Jurkat, Clone E6-1 (cell line): Measurements from ENCODE around the gene CCL22.
"Not testable (repeated sequence)": the region's sequence is repeated elsewhere in the genome, so short reads cannot be mapped to it uniquely, and the experiment has no call there.

Experiments
- DNase-seq: peaks from one replicate; pipeline ENCODE4 v3.0.0-alpha.2; 2011; ENCODE audit warnings: low read depth, low spot score
- H3K4me3 ChIP-seq: 2 replicates; pipeline ENCODE4 v1.5.1; 2011; ENCODE audit warnings: mild to moderate bottlenecking, low read length, control low read depth, moderate library complexity

CCL22 gene

DNA sequence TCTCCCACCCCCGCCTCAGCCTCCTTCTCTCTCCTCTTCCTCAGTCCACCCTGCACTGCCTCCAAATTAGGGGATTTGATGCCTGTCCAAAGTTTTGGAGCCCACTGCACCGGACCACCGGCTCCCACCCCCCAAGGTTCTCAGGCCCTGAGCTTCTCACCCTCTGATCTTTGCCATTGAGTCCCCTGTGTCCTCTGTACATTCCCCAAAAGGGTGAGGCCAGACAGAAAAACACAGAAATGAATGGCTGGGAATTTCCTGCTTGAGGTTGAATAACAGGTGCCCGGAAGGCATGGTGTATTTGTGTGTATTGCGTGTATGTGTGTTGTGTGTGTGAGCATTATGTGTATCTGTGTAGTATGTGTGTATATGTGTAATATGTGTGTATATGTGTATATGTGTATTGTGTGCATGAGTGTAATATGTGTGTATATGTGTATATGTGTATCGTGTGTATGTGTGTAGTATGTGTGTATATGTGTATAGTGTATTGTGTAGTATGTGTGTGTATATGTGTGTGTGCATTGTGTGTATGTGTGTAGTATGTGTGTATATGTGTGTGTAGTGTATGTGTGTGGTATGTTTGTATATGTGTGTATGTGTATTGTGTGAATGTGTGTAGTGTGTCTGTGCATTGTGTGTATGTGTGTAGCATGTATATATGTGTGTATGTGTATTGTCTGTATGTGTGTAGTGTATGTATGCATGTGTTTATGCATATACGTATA lies 29.9 kb downstream of the CCL22 start:
- no peak for DNase-seq

DNA sequence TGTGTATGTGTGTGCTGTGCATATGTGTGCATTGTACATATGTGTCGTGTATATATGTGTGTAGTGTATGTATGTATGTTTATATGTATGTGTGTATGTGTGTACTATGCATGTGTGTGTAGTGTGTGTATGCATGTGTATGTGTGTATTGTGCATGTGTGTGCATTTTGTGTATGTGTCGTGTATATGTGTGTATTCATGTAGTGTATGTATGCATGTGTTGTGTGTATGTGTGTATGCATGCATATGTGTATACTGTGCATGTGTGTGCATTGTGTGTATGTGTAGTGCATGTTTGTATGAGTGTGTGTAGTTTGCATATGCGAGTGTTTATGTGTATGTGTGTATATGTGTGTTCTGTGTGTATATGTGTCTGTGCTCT lies 30.5 kb downstream of the CCL22 start:
- no peak for DNase-seq
- no peak overlapping the region for H3K4me3 ChIP-seq

More for the DNA sequence above, 29.9 kb downstream of the CCL22 start:
- H3K4me3 ChIP-seq: no peak overlapping the region

DNA sequence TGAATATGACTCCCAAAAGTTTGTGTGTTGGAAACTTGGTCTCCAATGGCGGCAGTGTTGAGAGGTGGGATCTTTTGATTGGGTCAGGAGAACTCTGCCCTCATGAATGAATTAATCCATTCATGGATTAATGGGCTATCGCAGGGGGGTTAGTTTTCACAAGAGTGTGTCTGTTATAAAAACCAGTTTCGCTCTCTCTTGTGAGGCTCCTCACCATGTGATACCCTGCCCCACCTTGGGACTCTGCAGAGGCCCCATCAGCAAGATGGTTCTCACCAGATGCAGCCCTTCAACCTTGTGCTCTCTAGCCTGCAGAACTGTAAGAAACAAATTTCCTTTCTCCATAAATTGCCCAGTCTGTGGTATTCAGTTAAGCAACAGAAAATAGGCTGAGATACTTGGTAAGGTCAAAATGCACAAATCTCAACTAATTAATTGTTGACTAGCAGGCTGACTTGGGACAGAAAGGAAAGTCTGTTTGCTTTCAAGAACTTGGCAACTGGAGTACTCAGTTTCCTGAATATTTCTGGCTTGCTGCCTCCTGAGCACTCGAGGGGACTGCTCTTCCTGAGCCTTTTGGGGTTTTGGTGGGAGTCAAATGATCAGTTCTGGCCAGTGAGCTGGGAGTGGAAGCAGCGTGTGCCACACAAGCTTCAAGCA lies 32.2 kb downstream of the CCL22 start:
- H3K4me3 ChIP-seq: no peak overlapping the region
- no peak for DNase-seq

DNA sequence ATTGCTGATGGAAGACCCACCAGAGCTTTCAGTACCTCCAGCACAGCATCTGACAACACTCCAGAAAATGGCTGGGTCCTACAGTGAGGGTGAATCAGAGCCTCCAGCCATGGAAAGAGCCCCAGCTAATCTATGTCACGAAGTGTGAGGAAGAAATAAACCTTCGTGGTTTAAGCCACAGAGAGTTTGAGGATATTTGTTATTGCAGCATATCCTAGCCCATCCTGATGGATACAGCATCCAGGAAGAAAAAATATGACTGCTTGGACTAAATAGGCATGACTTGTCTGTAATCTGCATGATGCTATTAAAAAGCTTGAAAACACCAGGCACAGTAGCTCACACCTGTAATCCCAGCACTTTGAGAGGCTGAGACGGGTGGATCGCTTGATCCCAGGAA lies 32.7 kb downstream of the CCL22 start:
- no peak overlapping the region for H3K4me3 ChIP-seq
- DNase-seq: no peak

DNA sequence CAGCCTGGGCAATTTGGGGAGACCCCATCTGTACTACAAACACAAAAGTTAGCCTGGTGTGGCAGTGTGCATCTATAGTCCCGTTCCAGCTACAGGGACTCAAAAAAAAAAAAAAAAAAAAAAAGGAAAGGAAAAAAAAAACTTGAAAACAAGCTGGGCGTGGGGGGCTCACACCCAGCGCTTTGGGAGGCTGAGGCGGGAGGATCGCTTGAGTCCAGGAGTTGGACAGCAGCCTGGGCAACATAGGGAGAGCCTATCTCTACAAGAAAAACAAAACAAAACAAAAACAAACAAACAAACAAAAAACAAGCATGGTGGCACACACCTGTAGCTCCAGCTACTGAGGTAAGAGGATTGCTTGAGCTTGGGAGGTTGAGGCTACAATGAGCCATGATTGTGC lies 33.1 kb downstream of the CCL22 start:
- H3K4me3 ChIP-seq: no peak overlapping the region
- no peak for DNase-seq

DNA sequence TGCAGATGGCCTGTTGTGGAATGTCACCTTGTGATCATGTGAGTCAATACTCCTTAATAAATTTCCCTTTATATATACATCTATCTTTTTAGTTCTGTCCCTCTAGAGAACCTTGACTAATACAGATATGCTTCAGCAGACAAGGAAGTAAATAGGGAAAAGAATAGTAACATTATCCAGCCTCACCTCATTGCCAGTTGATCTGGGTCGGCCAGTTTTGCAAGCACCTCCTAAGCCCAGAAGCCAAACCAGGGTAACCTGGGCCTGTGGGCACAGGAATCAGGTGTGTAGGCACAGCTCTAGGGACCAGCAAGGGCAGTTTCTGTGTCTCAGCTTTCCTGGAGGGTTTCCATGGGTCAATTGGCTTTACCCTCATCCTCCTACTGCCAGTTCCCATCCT lies 34.1 kb downstream of the CCL22 start:
- no peak for DNase-seq
- H3K4me3 ChIP-seq: no peak overlapping the region

DNA sequence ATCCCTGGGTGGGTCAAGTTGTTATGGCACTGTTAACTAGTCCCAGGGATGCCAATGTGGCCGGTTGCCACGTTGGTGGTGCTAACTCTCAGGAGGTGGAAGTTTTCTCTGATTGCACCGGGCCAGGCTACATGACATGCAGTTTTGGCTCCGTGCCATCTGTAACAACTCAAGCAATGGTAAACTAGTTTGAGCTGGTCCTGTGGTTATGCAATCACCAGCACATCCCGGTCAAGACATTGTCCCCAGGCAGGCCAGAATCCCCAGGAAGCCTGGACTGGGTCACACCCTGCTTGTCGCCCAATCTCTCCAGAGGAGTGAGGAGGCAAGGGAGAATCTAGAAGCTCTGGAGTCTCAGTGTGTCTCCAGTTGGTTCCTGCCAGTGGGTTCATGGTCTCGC lies 35.9 kb downstream of the CCL22 start:
- no peak overlapping the region for H3K4me3 ChIP-seq
- DNase-seq: no peak

DNA sequence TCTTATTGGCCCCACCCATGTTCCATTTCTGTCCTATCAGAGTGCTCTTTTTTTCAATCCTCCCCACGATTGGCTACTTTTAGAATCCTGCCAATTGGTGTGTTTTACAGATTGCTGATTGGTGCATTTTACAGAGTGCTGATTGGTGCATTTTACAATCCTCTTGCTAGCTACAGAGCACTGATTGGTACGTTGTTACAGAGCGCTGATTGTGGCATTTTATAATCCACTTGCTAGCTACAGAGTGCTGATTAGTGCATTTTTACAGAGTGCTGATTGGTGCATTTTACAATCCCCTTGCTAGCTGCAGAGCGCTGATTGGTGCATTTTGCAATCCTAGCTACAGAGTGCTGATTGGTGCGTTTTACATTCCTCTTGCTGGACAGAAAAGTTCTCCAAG lies 36.4 kb downstream of the CCL22 start:
- H3K4me3 ChIP-seq: no peak overlapping the region
- DNase-seq: no peak

DNA sequence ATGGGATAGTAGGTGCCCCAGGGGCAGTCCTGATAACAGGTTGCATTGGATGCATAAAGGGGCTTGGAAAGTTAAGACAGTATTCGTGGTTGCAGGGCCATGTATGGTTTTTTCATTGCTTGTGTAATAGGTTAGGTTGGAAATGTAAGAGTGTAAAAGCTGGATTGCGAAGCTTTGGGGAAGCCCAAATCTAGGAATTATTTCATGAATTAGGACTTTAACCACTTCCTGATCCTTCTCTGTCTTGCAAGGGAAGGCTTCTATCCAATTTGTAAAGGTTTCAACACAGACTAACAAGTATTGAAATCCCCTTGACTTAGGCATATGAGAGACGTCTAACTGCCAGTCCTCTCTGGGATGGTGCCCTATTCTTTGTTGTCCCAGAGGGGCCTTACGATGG lies 38.2 kb downstream of the CCL22 start:
- no peak overlapping the region for H3K4me3 ChIP-seq
- no peak for DNase-seq

DNA sequence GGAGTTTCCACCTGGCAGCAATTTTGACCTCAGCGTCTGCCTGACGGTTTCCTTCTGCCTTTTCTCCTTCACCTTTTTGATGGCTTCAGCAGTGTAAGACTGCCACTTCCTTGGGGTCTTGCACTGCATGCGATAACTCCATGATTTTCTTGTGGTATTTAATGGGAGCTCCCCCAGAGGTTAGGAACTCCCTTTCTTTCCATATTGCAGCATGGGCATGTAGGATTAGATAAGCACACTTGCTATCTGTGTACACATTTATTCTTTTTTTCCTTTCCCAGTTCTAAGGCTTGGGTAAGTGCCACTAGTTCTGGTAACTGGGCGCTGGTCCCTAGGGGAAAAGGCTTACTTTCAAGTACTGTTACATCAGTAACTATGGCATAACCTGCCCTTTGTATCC lies 38.9 kb downstream of the CCL22 start:
- DNase-seq, H3K4me3 ChIP-seq: not testable (repeated sequence)

DNA sequence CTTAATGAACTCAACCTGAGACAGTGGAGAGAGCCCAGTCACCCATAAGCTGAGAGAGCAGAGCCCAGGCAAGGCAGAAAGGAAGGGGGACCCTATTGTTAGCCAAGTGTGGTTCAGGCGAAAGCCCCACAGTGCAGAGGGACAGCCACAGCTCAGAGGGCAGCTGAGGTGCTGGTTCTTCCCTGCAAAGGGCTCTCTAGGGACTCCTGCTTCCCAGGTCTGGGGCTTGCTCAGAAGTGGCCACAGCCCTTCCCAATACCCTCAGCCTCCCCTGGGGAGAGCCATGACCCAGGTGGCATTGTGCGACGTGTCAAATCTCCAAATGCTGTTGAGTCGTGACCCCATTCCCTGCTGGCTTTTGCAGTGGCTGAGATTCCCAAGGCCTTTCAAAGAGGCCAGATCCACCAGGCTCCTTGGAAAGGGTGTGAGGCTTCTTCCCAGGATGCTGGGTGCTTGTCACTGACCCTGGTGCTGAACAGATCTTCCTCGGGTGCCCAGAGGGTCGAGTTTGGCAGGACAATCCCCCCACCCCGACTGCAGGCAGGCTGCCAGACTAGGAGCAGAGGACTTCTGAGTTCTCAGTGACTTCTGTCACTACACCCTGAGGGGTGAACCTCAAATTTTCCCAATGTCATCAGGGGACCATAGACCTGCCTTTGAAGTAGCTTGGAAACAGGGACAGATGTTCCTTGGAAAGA lies 43.5 kb downstream of the CCL22 start:
- no peak for DNase-seq

DNA sequence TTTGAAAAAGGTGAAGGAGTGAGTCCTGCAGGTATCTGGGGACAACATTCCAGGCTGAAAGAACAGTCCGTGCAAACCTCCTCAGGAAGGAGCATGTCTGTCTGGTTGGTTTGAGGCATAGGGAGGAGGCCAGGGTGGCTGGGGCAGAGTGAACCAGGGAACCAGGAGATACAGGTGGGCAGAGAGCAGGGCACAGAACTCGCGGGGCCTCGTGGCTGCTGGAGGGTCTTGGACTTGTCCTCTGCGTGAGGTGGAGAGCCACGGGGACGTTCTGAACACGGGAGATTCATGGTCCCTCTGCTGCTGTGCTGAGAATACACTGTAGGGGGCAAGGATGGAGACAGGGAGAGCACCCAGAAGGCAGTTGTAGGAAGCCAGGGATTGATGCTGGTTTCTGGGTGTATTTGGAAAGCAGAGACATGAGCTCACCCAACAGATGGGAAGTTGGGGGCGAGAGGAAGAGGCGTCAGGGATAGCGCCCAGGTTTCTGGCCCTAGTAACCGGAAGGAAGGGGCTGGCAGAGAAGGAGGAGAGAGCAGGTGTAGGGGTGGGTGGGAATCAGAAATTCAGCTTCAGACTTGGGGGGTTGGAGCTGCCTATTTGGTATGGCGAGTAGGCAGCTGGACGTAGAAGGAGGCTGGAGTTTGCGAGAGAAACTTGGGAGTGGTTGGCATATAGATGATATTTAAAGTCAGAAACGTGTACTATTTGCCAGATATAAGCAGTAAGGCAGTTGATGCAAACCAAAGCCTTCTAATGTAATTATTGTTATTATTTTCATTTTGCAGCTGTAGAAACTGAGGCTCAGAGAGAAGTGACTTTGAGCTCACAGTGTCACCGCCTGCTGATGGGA lies 45.6 kb downstream of the CCL22 start, which contains the start of gene CCL17:
Gene CCL17 (plus strand): TSS at position 803 of the 853 bp plus-strand sequence. CDS start 9,166 bp downstream, outside the sequence.
- H3K4me3 ChIP-seq: no peak within 1 kb of the TSS
- no peak for DNase-seq

More for the DNA sequence above, 43.5 kb downstream of the CCL22 start:
- no peak overlapping the region for H3K4me3 ChIP-seq

DNA sequence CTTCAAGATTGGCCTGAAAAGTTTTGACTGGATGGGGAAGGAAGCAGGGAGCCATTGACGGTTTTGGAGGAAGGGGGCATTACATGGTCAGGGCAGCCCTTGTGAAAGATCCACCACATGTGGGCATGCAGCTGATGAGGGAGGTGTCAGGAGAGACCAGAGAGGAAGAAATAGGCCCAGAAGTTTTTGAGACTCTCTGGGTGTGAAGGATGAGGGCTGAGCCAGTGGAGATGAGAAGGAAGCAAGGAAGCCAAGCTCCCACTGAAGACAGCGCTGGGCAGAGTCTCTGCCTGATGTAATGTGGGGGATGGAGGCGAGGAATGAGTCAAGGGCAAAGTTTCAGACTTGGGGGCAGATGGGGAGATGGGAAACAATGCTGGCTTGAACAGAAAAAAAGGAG lies 46.5 kb downstream of the CCL22 start:
- DNase-seq: no peak
- H3K4me3 ChIP-seq: no peak overlapping the region

DNA sequence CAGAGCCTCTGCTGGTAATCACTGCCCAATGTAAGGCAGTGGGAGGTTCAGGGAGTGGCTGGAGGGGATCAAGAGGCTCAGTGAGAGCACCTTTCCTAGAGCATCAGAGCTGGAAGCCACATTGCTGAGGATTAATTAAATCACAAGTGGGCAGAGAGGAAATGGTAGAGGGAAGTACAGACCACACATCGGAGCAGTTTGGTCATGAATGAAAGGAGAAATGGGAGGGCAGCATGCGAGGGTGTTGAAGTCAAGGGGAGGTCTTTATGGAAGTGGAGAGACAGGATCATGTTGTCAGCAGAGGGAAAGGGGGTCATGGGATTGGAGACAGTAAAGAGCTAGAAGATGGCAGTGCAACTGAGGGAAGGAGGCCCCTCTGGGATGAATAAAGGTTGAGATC lies 48.3 kb downstream of the CCL22 start:
- no peak for DNase-seq
- no peak overlapping the region for H3K4me3 ChIP-seq

DNA sequence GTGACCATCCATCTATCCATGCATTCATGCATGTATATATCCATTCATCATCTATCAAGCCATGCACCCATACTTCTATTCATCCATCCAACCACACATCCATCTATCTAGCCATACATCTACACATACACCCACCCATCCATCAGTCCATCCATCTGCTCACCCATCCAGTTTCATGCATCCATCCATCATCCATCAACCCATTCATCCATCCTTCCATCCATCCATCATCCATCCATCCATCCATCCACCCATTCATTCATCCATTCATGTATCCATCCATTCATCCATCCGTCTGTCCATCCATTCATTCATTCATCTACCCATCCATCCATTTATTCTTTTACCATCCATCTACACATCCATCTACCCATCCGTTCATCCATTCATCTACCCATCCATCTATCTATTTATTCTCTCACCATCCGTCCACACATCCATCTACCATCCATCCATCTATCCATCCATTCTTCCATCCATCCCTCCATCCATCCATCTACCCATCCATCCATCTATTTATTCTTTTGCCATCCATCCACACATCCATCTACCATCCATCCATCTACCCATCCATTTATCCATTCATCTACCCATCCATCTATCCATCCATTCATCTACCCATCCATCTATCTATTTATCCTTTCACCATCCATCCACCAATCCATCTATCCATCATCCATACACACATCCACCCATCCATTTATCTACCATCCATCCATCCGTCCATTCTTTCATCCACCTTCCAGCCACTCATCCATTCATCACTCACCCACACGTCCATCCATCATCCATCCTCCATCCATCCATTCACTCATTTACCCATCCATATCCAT lies 49.2 kb downstream of the CCL22 start:
- no peak for DNase-seq

DNA sequence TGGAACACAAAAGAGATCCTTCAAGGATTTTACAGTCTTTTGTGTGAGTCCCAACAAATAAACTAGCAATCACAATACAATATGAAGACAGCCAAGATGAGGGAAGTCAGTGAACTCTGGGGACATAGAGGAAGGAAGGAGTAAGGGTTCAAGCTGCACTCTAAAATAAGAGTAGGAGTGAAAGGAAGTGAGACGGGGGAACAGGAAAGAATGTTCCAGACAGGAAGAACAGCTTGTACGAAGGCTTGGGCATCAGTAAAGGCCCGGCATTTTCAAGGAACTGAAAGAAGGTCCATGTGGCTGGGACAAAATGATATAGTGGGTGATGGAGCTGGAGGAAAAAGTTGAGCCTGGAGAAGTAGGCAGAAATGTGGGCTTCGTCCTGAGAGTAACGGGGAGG lies 50.5 kb downstream of the CCL22 start:
- DNase-seq: no peak
- H3K4me3 ChIP-seq: no peak overlapping the region

More for the DNA sequence above, 49.2 kb downstream of the CCL22 start:
- no peak overlapping the region for H3K4me3 ChIP-seq

DNA sequence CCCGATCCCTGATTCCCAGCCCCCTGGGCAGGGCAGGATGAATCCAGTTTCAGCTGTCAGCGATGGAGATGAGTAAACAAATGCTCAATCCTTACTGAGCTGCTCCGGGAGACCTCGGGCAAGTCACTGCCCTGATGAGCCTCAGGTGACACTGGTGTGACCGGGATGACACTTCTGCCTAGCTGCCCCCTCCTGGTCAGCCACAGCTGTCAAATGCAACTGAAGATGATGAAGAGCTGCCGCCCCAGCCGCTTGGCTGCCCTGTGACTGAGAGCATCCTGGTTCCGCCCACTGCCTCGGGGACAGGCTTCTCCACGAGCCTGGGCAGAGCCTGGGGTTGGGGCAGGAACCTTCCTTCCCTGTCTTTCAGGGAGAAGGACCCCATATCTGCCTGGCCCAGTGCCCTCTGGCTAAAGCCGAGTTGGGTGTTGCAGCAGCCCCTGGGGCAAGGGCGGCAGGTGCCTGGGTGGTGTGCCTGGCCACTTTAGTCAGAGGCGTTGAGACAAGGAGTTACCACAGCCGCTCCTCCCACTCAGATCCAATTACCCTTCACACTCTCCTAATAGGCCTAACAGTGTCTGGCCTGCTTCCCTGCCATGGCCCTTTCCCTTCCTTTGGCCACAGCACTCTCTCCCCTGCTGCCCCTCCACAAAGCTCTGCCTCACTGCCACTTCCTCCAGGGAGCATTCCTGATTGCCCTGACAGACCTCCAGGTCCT lies 51.4 kb downstream of the CCL22 start:
- H3K4me3 ChIP-seq: no peak overlapping the region
- no peak for DNase-seq

DNA sequence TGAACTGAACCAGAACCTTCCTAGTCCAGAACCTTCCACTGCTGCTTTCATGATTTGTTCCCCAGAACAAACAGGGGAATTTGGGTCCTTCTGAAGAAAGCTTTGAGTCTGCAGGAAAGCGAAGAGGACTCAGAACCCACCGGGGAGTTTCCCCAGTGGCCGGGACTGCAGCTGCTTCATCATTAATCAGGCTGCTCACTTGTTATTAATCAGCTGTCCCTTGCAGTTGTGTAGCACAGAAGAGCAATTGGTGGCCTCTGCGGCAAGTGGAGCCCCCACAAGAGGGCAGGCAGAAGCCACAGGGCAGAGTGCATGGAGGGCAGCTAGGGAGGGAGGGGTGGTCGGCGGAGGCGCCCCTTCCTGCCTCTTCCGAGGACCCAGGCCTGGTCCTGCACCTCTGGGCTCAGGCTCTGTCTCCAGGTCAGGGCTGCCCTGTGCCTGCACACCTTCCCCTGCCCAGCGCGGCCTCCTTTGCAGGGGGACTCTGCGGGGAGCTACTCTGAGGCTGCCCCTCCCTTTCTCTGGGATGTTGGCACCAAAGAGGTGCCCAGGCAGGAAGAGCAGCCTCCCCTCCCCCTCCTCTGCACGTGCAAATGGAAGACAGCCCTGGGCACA lies 52.9 kb downstream of the CCL22 start:
- DNase-seq: no peak
- no peak overlapping the region for H3K4me3 ChIP-seq
